RWPE1 (cell line): ENCODE measurements around the gene HOXD10.

Experiments used
- CTCF ChIA-PET: fragments of 350-600 bp; sonication (Branson Sonifier 250); formaldehyde crosslinking; extraction: SDS; loops from one replicate; lab custom pipeline; 2021; lab: Yijun Ruan, JAX
- POLR2A ChIA-PET: fragments of 400-600 bp; formaldehyde crosslinking; extraction: SDS; loops from one replicate; lab custom pipeline; 2020; ENCODE audit warnings: antibody characterized with exemption; ENCODE audit not compliant: low non-redundant PET; lab: Yijun Ruan, JAX
- DNase-seq: peaks from one replicate; pipeline ENCODE4 v3.0.0; 2012; ENCODE audit warnings: low spot score
- H3K27ac ChIP-seq: fragments of 450-650 bp; 2 replicates; pipeline ENCODE4 v1.5.1; 2017
- CTCF ChIP-seq: fragments of 450-650 bp; conservative IDR thresholded peaks from 2 replicates; pipeline ENCODE4 v1.5.1; 2017; ENCODE audit warnings: low read depth, mild to moderate bottlenecking

Gene HOXD10

GRCh38 chr2:176072951-176073904 is 43.4 kb upstream of the HOXD10 start:
- TF ChIP-seq CTCF: no peak
- POLR2A ChIA-PET: no interaction called here
- CTCF ChIA-PET: interaction anchor here (0.6 to 0.7 kb wide), 2 partner anchors 19 to 121 kb away, joined by 3 read pairs; no protein-coding TSS in a partner anchor

GRCh38 chr2:176074919-176075425 is 41.6 kb upstream of the HOXD10 start:
- DNase-seq: no peak
- POLR2A ChIA-PET: no interaction called here
- CTCF ChIA-PET: no interaction called here
- TF ChIP-seq CTCF: no peak
- no peak overlapping the region for H3K27ac ChIP-seq

More at GRCh38 chr2:176072951-176073904, 43.4 kb upstream of the HOXD10 start:
- H3K27ac ChIP-seq: no peak overlapping the region
- DNase-seq: no peak

- POLR2A ChIA-PET: no interaction called here
- no peak for DNase-seq
- CTCF ChIA-PET: no interaction called here
- no peak overlapping the region for H3K27ac ChIP-seq
- TF ChIP-seq CTCF: no peak
Measured at GRCh38 chr2:176075481-176075880, 41.1 kb upstream of the HOXD10 start.

GRCh38 chr2:176076063-176076462 is 40.5 kb upstream of the HOXD10 start:
- CTCF ChIA-PET: no interaction called here
- no peak overlapping the region for H3K27ac ChIP-seq
- TF ChIP-seq CTCF: no peak
- POLR2A ChIA-PET: no interaction called here
- no peak for DNase-seq

GRCh38 chr2:176076796-176077195 is 39.8 kb upstream of the HOXD10 start:
- CTCF ChIA-PET: no interaction called here
- POLR2A ChIA-PET: no interaction called here
- H3K27ac ChIP-seq: no peak overlapping the region
- TF ChIP-seq CTCF: no peak
- no peak for DNase-seq

- H3K27ac ChIP-seq: no peak overlapping the region
- ChIA-PET CTCF (interaction anchor here (0.5 to 2.0 kb wide), 10 partner anchors 18 to 713 kb away, joined by 3 to 16 read pairs (median 4); no protein-coding TSS in a partner anchor), POLR2A (no interaction called here)
Measured at GRCh38 chr2:176078541-176079284, 37.9 kb upstream of the HOXD10 start.

More at GRCh38 chr2:176078541-176079284, 37.9 kb upstream of the HOXD10 start:
- DNase-seq: no peak
- no peak for TF ChIP-seq CTCF
